ENCODE results near the gene GGA1. TPM values are rescaled to one million over a fixed set of nuclear protein-coding genes. Genes with fewer than 3 reads are reported as not detected.
A peak's percentile ranks its signal among the peaks of the same experiment; 100 is the strongest.
"Not testable (repeated sequence)": the region's sequence is repeated elsewhere in the genome, so short reads cannot be mapped to it uniquely, and the experiment has no call there.

GGA1 gene
- total RNA-seq, 2 experiments from 2014 or later, result 57.0 to 60.9 TPM

DNA sequence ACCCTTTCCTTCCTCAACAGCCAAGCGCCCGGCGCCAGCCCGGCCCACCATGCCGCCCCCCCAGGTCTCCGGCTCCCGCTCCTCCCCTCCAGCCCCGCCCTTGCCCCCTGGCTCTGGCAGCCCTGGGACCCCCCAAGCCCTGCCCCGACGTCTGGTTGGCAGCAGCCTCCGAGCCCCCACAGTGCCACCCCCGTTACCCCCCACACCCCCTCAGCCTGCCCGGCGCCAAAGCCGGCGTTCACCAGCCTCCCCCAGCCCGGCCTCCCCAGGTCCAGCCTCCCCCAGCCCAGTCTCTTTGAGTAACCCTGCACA is 46.6 kb downstream of the GGA1 start:
- no peak overlapping the region for H3K4me3 Mint-ChIP-seq
- Histone ChIP-seq H3K27me3 (ENCODE audit: control insufficient read depth in 1 of 2, insufficient read depth in 2 of 2, low read length in 2 of 2) (no peaks in the 10 kb centered on the region), H3K4me1 (ENCODE audit: insufficient read depth, low read length) (peaks cover 21% of the 10 kb centered on the region), H3K36me3 (ENCODE audit: insufficient read depth, low read length) (peaks cover 39% of the 10 kb centered on the region), H3K9me3 (ENCODE audit: control insufficient read depth in 1 of 2, insufficient read depth in 1 of 2, low read length in 2 of 2) (no peaks in the 10 kb centered on the region), H3K4me3 (ENCODE audit: low read length) (no peak overlapping the region), H3K27ac (ENCODE audit: low read depth in 1 of 2, low read length in 2 of 2) (no peak overlapping the region)
- CTCF ChIA-PET, result no interaction called here
- ATAC-seq (ENCODE audit: poor library complexity), result no peak
- POLR2A ChIA-PET, result interaction anchor here (0.9 to 1.3 kb wide), 3 partner anchors 12 to 20 kb away, joined by 3 read pairs; partner anchors contain the start of gene LGALS1
- no peak for TF ChIP-seq CTCF (IDR thresholded peaks at IDR 0.05)
- peaks cover 59% of the 10 kb centered on the region for H3K36me3 Mint-ChIP-seq (ENCODE audit: low read depth)
- H3K27me3 Mint-ChIP-seq, result no peaks in the 10 kb centered on the region
- peaks cover 25% of the 10 kb centered on the region for H3K4me1 Mint-ChIP-seq (ENCODE audit: low read depth)
- H3K27ac Mint-ChIP-seq, result no peak overlapping the region
- intact Hi-C loops (cut with DNase I, micrococcal nuclease), result no loop called here
- no peak for DNase-seq
- no peaks in the 10 kb centered on the region for H3K9me3 Mint-ChIP-seq

DNA sequence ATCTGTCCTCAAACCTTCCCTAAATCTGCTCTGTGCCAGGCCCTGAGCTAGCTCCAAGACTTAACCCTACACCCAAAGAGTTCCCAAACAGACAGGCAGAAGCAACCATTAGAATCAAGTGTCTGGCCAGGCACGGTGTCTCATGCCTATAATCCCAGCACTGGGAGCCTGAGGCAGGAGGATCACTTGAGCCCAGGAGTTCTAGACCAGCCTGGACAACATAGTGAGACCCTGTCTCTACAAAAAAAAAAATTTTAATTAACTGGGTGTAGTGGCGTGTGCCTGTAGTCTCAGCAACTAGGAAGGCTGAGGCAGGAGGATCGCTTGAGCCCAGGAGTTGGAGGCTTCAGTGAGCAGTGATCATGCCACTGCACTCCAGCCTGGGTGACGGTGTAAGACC is 47.9 kb downstream of the GGA1 start:
- intact Hi-C loops (cut with DNase I, micrococcal nuclease); H3K9me3 Mint-ChIP-seq; H3K27ac ChIP-seq (ENCODE audit: low read depth in 1 of 2, low read length in 2 of 2); H3K9me3 ChIP-seq (ENCODE audit: control insufficient read depth in 1 of 2, insufficient read depth in 1 of 2, low read length in 2 of 2); H3K27me3 Mint-ChIP-seq; H3K4me3 ChIP-seq (ENCODE audit: low read length); H3K27me3 ChIP-seq (ENCODE audit: control insufficient read depth in 1 of 2, insufficient read depth in 2 of 2, low read length in 2 of 2); ATAC-seq (ENCODE audit: poor library complexity); DNase-seq: not testable (repeated sequence)
- Histone ChIP-seq H3K36me3 (ENCODE audit: insufficient read depth, low read length) (peaks cover 26% of the 10 kb centered on the region), H3K4me1 (ENCODE audit: insufficient read depth, low read length) (peaks cover 35% of the 10 kb centered on the region)
- CTCF ChIA-PET, result interaction anchor here (1.5 to 5.6 kb wide), 2 partner anchors 23 to 25 kb away, joined by 6 to 63 read pairs; no protein-coding TSS in a partner anchor
- H3K27ac Mint-ChIP-seq, result peak overlapping the region; percentile 64
- POLR2A ChIA-PET, result interaction anchor here (9.8 kb wide), 1 partner anchor 17 kb away, joined by 256 read pairs; the partner anchor contains the start of gene LGALS1
- H3K36me3 Mint-ChIP-seq (ENCODE audit: low read depth), result peaks cover 49% of the 10 kb centered on the region
- peak overlapping the region; percentile 66 for H3K4me3 Mint-ChIP-seq
- H3K4me1 Mint-ChIP-seq (ENCODE audit: low read depth), result peaks cover 39% of the 10 kb centered on the region

GRCh38 chr22:37657590-37658132 is 49.0 kb downstream of the GGA1 start:
- peaks cover 35% of the 10 kb centered on the region for H3K4me1 ChIP-seq (ENCODE audit: insufficient read depth, low read length)
- intact Hi-C loops (cut with DNase I, micrococcal nuclease), result loop anchor here (1.0 to 2.0 kb wide), 3 partner anchors 15 to 20 kb away; no protein-coding TSS in a partner anchor
- H3K4me3 Mint-ChIP-seq, result peak overlapping the region; percentile 91
- DNase-seq (no peak), ATAC-seq (ENCODE audit: poor library complexity) (no peak)
- H3K27ac Mint-ChIP-seq, result peak overlapping the region; percentile 91
- ChIA-PET POLR2A (interaction anchor here (0.9 to 9.8 kb wide), 20 partner anchors 8 to 882 kb away, joined by 3 to 256 read pairs (median 6); partner anchors contain the start of genes ANKRD54, GCAT, GGA1 and IFT27), CTCF (interaction anchor here (0.8 to 5.6 kb wide), 10 partner anchors 14 to 90 kb away, joined by 3 to 63 read pairs (median 5); partner anchors contain the start of gene LGALS1)
- H3K36me3 ChIP-seq (ENCODE audit: insufficient read depth, low read length), result peaks cover 20% of the 10 kb centered on the region
- no peaks in the 10 kb centered on the region for H3K27me3 Mint-ChIP-seq
- H3K27me3 ChIP-seq (ENCODE audit: control insufficient read depth in 1 of 2, insufficient read depth in 2 of 2, low read length in 2 of 2), result no peaks in the 10 kb centered on the region
- no peaks in the 10 kb centered on the region for H3K9me3 Mint-ChIP-seq
- H3K4me3 ChIP-seq (ENCODE audit: low read length), result peak overlapping the region; percentile 52
- H3K27ac ChIP-seq (ENCODE audit: low read depth in 1 of 2, low read length in 2 of 2), result peak overlapping the region; percentile 48 to 78
- no peak for TF ChIP-seq CTCF (IDR thresholded peaks at IDR 0.05)
- peaks cover 44% of the 10 kb centered on the region for H3K4me1 Mint-ChIP-seq (ENCODE audit: low read depth)
- no peaks in the 10 kb centered on the region for H3K9me3 ChIP-seq (ENCODE audit: control insufficient read depth in 1 of 2, insufficient read depth in 1 of 2, low read length in 2 of 2)
- peaks cover 40% of the 10 kb centered on the region for H3K36me3 Mint-ChIP-seq (ENCODE audit: low read depth)
